HFF-Myc (cell line): ENCODE results near the gene SP9.

Experiments used
- DNase-seq: peaks from one replicate; pipeline ENCODE4 v3.0.0-alpha.2; 2011; ENCODE audit warnings: low read depth; ENCODE audit errors: extremely low read depth
- H3K4me3 ChIP-seq: replicated peaks from 2 replicates; pipeline ENCODE4 v1.5.1; 2011; ENCODE audit warnings: low read depth, mild to moderate bottlenecking, control low read depth, low read length
- TF ChIP-seq, protein P1 (sequence below): IDR thresholded peaks from 2 replicates; pipeline ENCODE4 v1.5.1; 2012; ENCODE audit warnings: mild to moderate bottlenecking, low read depth, low read length, control low read depth; ENCODE audit errors: missing control alignments

The SP9 gene

DNA sequence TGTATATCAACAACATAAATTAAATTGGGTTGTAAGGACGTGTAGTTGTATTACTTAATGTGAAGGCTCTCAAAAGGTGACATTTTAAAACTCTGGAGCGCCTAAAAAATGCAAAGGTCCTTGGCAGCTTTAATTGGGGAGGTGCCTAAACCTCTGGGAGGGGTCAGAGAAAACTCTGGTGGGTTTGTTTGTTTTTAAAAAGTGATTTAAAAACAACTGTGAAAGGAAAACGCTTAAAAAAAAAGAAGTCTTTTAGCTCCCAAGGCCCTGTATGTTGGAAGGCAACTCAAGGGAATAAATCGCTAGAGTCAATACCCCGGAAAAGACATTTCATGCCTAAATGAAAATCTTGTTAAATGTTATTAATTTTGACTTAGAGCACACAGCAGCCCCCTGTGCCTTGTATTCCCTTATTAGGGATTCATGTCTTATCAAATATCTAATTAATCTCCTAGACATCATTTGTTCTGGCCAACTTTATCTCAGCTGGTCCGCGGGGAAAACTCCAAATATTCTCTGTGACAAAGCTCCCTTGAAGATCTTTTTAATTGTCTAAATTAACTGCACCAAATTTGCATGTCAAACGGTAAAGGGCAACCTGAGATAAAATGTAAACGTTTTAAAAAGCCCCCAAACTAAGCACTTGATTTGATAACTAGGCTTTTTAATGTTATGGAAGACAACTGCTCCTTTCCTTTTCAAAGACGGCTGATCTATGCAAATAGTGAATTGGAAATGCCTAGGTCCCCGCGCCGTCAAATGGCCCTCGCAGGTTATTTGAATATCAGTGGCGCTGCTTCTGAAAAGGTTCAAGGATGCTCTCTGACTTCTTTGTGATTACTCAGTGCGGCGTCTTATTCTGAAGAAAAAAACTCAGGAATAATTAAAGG lies 4.2 kb downstream of the SP9 start:
- no peak overlapping the region for H3K4me3 ChIP-seq
- TF ChIP-seq, protein P1, sequence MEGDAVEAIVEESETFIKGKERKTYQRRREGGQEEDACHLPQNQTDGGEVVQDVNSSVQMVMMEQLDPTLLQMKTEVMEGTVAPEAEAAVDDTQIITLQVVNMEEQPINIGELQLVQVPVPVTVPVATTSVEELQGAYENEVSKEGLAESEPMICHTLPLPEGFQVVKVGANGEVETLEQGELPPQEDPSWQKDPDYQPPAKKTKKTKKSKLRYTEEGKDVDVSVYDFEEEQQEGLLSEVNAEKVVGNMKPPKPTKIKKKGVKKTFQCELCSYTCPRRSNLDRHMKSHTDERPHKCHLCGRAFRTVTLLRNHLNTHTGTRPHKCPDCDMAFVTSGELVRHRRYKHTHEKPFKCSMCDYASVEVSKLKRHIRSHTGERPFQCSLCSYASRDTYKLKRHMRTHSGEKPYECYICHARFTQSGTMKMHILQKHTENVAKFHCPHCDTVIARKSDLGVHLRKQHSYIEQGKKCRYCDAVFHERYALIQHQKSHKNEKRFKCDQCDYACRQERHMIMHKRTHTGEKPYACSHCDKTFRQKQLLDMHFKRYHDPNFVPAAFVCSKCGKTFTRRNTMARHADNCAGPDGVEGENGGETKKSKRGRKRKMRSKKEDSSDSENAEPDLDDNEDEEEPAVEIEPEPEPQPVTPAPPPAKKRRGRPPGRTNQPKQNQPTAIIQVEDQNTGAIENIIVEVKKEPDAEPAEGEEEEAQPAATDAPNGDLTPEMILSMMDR = no peak
- DNase-seq = no peak

DNA sequence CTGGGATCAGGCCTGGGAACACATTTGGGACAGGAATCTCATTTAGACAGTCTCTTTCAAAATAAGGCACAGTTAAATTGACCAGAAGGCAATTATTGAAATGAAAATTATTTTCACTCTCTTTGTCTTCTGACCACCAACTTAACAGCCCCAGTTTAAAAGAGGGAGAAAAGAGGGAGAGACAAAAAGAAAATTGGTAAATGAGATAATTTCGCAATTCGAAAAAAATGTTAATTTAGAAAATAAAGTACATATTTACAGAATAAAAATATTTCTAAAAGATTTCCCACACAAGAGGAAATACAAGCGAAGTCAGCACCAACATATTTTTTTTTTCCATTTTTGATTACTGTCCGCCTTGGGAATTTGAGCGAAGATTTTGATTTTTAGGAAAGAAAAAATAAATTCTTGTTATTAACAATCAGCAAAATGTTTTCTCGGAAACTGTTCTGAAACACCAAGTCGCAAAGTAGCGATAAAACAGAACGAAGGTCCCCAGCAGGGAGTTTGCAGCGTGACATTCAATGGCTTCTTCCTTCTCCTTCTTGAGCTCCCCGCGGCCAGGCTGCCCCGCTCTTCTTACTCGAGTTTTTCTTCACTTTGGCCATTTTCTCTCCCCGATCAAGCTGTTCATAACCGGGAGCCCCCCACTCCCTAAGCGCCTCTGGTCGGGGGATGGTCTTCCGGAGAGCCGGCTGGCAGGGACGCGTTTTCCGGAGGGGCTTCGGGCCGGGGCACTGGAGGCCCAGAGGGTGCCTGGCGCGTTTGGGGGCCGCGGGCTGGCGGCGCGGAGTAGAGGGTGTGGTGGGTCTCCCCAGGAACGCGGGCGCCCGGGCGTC lies 5.0 kb downstream of the SP9 start:
- TF ChIP-seq, protein P1 = no peak
- H3K4me3 ChIP-seq = no peak overlapping the region
- no peak for DNase-seq

DNA sequence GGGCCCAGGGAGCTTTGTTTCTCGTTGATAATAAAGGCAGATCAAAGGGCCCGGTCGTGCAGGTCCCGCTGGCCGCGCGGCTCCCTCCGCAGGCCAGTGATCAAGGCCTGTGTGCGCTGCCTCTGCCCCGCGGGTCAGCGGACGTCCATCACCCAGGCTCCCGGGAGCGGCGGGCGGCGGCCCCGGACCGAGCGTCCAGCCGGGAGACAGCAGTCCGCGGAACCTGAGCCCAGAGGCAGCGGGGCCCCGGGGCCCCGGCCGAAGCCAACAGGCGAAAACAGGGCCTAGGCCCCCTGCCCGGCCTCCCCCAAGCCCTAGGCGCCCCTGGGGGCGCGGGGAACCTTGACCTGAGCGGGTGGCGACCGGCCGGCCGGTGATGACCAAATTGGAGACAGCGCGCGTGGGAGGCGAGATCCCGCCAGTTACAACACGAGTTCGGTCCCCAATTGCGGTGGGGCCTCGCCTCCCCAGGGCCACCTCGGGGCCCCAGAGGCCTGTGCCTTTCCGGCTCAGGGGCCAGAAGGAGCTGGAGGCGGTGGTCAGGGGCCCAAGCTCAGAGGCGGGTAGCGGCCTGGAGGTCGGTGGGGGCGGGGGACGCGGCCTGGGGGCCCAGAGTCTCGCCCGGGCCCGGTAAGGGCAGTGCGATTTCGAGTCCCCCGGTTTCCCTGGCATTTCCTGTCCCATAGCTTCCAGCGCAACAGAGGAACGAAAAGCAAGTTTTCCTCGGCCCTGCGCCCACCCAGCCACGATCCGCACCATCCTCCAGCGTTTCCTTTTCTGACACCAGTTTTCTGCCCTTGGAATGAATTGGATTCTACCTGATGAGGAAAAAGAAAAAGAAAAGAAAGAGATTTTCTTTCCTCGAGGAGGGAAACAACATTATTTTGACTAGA lies 5.9 kb downstream of the SP9 start:
- DNase-seq = no peak
- TF ChIP-seq, protein P1 = no peak
- no peak overlapping the region for H3K4me3 ChIP-seq

DNA sequence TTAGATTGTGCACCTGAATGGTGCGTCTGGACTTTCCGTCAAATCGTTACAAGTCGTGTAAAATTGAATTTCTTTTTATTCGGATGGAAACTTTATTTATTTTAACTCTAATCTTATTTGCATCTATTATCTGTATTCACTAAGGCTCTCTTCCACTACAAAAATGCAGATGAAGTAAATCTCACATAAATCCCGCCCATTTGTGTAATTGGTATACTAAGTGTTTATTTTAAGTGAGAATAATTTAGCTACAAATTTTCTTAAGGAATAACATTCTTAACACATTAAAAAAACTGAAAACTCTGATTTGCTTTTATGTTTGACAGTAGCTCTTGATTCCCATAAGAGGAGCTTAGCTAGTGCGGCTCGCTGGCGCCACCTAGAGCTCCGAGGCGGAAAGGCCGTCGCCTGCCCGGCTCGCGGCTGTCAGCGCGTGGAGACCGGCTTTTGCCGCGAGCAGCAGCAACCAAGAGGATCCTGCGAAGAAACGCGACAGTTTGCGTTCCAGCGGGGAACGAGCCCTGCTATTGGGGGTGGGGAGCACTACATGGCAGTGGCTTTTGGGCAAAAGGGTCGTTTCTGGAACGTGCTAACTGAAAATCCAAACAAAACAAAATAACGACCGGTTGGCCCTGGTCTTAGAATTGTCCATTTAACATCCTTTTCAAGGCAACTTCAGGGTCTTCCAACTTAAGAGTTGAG lies 6.7 kb downstream of the SP9 start:
- TF ChIP-seq, protein P1 = peak; percentile 99
- H3K4me3 ChIP-seq = peak overlapping the region; percentile 35

DNA sequence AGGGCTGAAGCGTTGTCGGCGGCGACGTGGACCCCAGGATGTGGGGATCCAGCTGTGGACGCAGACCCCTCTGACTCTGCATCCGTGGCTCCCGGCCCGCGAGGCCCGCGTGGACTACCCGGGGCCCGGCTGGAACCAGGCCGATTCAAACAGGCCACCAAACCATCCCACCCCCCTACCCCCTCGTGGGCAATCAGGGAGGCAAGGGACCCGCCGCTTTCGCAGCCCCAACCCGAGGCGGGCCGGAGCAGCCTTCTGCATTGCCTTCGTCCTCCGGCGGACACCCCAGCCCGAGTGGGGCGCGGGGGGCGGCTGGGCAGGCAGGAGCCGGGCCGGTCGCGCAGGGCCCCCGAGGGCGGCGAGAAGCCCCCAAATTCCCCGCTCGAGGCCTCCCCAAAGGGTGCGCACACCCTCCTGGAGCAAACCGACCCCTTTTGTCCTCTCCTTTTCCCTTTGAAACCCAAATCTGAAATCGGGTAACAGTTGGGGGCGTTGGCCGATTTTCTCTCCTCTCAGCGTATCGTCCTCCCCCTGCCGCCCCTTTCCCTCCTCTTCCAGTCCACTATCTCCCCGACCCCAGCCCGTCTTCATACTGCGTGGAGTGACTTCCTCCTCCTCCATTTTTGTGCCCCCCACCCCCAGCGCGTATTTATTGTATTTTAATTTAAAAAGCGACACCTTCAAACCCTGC lies 7.4 kb downstream of the SP9 start:
- peak overlapping the region; percentile 35 for H3K4me3 ChIP-seq
- TF ChIP-seq, protein P1 = no peak
- no peak for DNase-seq

More for the DNA sequence above, 6.7 kb downstream of the SP9 start:
- peak; percentile 40 for DNase-seq
